NCI-H460 (cell line): ENCODE measurements around the gene TSPAN16. TPM values are rescaled to one million over a fixed set of nuclear protein-coding genes. Genes with fewer than 3 reads are reported as not detected.
"Not testable (repeated sequence)": the region's sequence is repeated elsewhere in the genome, so short reads cannot be mapped to it uniquely, and the experiment has no call there.

ENCODE experiments used
- DNase-seq: peaks from one replicate; pipeline ENCODE4 v3.0.0-alpha.2; 2016; ENCODE audit warnings: low read depth; ENCODE audit errors: extremely low read depth
- total RNA-seq: library from RNA; depleted of rRNA; stranded (reverse); fragments of >200 nt; shearing (Covaris generic); gene quantifications from 2 replicates; pipeline ENCODE4 v1.2.3, GENCODE V29; 2014

Gene TSPAN16
- total RNA-seq, 1 experiment from 2014 or later: not detected

DNA sequence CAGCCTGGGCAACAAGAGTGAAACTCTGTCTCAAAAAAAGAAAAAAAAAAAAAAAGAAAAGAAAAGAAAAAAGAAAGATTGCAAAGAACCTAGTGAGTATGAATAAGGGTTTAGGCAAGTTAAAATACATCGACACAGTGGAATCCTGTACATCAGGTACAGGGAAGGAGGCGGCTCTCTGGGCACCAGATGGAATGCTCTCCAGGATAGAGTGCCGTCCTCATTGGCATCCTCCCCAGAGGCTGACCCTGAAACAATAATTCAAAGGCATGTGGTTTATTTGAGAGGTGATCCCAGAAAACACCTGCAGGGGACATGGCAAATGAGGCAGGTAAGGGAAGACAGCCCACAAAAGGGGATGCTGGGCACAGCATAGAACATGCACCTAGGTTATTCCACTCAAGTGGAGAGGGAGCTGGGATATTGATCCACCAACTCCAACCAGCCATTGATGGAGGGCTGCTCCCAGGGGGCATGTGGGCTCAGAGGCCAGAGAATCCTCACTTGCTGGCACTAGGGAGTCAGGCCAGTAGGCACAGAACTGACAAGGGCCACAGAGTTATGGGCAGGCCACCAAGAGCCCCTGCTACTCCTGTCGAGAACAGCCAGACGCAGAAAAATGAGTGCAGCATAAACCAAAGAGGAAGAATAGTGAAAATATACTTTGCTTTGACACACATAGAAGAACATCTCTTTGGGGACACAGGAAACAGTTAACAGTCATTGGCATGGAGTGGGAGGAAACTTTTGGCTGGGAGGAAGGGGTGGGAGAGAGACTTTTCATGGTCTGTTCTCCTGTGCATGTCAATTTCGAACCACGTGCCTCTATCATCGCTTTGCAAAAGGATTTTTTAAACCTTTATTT is 4.2 kb downstream of the TSPAN16 start:
- no peak for DNase-seq

DNA sequence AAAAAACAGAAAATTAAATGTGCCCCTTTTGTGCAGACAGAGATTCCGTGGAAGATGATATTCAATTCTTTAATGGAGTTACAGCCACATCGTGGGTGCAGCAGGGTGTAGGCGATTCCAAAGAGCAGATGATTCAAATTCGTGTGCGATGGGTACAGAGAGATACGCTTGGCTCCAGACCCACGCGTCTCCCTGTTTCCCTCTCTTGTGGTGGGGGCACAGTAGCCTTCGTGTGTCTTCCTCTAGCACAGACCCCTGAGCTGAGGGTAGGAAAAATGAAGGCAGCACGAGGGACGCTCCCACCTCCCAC is 4.8 kb downstream of the TSPAN16 start:
- DNase-seq: no peak

DNA sequence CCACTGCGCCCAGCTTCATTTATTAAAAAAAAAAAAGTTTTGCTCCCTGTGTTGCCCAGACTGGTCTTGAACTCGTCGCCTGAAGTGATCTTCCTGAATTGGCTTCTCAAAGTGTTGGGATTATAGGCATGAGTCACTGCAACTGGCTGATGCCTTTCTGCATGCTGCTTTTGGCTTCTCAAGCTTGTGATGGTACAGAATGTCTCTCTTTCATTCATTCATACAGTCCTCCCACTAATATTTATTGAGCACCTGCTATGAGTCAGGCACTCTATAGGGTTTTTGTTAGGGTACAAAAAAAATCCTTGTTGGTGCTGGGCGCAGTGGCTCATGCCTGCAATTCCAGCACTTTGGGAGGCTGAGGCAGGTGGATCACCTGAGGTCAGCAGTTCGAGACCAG is 9.0 kb downstream of the TSPAN16 start:
- no peak for DNase-seq

DNA sequence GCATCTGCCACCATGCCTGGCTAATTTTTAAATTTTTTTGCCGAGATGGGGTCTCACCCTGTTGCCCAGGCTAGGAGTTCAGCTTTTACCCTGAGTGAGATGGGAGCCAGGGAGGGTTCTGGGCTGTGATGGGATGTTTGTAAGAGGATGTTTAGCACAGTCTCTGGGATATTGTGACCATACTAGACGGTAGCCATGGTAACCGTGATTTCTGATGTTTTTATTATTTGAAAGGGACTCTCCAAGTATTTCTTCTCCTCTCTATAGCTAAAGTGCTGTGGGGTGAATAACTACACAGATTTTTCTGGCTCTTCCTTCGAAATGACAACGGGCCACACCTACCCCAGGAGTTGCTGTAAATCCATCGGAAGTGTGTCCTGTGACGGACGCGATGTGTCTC is 10.4 kb downstream of the TSPAN16 start:
- DNase-seq: no peak

DNA sequence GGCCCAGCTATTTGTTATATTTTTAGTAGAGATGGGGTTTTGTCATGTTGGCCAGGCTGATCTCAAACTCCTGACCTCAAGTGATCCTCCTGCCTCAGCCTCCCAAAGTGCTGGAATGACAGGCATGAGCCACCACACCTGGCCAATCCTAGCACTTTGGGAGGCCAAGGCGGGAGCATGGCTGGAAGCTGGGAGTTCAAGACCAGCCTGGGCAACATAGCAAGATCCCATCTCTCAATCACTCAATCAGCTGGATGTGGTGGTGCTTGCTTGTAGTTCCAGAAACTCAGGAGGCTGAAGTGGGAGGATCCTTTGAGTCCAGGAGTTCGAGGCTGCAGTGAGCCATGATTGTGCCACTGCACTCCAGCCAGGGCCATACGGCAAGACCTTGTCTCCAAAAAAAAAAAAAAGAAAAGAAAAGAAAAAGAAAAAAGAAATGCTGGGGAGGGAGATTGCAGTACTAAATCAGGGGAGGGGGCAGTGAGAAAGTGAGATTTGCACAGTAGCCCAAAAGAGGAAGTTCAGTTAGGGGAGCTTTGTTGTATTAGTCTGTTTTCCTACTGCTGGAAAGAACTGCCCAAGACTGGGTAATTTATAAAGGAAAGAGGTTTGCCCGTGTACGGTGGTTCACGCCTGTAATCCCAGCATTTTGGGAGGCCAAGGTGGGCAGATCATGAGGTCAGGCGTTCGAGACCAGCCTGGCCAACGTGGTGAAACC is 24.5 kb downstream of the TSPAN16 start:
- DNase-seq: not testable (repeated sequence)

DNA sequence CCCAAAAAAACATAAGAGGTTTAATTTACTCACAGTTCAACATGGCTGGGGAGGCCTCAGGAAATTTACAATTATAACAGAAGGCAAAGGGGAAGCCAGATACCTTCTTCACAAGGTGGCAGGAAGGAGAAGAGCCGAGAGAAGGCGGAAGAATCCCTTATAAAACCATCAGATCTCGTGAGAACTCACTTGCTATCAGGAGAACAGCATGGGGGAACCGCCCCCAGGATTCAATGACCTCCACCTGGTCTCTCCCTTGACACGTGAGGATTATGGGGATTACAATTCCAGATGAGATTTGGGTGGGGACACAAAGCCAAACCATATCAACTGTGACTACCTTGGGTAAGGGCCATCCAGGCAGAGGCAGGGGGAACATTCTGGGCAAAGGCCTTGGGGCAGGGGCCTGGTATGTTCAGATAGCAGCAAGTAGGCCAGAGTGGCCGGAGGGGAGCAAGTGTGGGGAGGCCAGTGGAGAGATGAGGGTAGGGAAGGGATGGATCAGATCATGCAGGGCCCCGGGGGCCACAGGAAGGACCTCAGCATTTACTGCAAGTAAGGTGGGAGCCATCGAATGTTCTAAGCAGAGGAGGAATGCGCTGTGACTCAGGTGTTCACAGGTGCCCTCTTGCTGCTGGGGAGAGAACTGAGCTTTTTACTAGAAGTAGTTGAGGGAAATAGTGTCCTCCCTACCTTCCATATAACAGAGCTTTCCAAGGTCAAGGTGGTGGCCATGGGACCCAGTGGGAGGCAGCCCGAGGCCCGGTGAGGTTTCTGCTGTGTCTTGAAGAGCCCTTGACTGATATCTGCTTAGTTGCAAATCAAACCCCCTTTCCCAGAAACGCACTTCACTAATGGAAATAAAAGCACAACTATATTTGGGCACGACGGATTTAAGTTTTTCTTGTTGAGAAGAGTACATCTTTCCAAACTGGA is 25.5 kb downstream of the TSPAN16 start:
- no peak for DNase-seq

DNA sequence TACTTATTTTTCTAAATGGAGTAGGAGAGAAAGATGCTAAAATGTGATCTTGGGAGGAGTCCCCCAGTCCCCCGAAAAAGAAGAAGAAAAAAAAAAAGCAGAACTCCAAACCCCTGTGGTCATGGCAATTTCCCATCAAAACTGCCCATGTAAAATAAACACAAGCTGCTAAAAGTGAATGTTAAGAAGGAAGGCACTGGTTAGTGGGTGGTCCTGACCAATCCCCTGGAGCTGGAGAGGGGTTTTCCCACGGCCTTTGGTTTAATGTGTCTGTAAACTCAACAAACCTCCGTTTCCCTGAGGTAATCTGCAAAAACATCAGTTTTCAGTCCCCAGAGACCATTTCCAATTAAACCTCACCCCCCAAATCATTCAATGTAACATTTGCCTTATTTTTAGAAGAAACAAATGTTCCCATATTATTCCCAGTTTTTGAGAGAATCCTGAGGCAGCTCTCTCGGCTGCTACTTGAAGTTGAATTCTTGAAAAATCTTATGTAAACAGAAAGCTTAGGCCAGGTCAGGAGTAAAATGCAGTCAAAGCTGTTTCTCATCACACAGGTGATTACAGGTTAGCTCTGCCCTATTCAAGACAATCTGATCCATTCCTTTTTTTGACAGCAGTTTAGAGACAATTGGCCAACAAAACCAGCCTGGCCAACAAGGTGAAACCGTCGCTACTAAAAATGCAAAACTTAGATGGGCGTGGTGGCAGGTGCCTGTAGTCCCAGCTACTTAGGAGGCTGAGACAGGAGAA is 26.5 kb downstream of the TSPAN16 start:
- no peak for DNase-seq

DNA sequence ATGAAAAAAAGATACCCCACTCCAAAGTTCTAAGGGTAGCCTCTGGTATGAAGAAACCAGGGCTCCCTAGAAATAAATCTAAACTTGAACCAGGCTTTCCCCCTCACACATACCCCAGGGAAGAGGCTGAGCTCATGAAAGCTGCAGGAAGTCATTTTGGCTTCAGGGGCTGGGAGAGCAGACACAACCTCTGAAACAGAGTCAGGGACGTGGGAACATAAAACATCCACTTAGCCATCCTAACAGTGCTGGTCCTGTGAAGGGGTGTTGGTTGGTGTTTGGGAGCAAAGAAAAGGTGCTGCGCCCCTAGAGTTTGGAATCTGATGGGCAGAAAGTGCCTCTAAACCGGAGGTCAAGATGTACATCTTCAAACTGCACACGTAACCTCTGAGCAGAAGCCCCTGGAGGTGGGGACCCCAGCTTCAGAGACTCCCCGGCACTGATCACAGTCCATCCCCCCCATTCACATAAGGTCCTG is 27.7 kb downstream of the TSPAN16 start:
- DNase-seq: no peak

DNA sequence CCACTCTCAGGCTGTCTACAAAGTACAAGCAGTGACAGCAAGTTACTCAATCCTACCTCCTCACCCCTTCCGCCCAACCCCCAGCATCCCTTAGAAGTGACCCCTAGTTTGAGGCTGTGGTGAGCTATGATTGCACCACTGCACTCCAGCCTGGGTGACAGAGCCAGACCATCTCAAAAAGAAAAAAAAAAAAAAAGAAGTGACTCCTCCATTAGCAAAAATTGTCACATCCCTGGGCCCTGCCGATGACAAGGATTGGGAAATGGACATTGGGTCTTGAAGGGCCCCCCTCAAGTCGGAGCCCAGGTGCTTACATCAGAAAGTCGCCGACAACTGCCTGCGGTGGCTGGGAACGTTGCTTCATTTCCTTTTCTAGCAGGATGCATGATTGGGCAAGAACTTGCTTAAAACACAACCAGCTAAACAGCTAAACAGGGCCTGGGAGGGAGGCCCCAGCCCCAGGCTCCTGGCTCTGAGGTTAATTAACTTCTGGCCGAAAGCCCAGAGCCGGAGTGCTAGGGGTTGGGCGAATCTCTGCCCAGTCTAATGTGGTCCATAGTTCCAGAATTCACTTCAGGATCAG is 28.2 kb downstream of the TSPAN16 start:
- DNase-seq: peak; percentile 69

DNA sequence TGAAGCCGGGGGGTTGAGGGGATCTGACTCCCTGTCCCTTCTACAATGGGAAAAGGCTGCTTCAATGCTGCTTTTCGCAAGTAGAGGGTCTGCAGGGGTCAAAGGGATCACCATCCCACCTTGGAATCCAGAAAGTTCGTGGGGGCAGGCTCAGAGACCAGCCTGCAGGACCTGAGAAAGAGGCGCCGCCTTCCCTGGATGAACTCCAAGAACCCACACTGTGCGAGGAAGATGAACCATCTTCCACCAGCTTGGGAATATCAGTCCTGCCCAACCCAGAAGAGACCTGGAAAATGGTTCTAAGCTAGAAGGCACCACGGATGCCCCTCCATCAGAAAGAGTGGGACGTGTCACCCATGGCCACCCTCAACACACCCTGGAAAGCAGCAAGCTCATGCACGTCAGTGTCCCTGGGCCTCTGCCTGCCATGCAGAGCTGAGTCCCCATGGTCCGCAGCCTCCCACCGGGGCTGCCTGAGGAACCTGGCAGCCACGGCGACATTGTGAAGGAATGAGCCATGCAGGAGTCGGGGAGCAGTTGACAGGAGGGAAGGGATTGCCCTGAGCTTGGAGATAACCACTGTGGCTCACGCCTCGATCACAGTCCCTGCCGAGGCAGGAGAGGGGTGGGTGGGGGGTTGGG is 28.9 kb downstream of the TSPAN16 start:
- DNase-seq: no peak

DNA sequence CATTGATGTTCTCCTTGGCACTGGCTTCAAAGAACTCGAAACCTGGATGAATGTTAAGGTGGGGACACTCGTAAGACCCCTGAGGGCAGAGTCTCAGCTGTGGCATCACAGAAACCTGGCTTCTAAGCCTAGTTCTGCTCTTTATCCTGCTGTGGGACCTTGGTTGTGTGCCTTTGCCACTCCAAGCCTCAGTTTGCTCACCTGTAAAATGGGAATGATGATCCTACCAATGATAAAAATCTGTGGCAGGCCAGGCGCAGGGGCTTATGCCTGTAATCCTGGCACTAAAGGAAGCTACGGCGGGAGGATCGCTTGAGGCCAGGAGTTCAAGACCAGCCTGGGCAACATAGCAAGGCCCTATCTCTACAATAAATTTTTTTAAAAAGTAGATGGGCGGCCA is 29.6 kb downstream of the TSPAN16 start:
- DNase-seq: no peak

DNA sequence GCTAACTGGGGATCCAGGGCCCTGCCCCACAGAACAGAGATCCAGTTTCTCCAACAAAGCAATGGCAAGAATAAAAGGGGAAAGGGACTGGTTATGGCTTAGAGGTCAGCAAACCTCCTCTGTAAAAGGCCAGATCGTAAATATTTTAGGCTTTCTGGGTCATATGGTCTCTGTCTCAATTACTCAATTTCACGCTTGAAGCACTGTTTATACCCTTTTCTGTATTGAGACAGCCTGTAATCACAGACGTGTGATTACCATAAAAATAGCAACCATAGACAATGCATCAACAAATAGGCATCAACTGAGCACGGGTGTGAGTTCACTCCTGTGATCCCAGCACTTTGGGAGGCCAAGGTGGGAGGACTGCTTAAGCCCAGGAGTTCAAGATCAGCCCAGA is 34.2 kb downstream of the TSPAN16 start:
- no peak for DNase-seq

DNA sequence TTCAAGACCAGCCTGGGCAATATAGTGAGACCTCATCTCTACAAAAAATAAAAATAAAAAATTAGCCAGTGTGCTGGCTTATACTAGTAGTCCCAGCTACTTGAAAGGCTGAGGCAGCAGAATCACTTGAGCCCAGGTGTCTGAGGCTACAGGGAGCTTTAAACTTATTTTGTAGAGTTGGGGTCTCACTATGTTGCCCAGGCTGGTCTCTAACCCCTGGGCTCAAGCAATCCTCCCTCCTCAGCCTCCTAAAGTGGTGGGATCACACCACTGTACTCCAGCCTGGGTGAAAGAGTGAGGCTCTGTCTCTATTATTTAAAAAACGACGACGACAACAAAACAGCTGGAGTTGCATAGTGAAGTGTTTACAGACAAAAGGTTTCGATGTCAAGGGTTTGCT is 35.5 kb downstream of the TSPAN16 start:
- no peak for DNase-seq

DNA sequence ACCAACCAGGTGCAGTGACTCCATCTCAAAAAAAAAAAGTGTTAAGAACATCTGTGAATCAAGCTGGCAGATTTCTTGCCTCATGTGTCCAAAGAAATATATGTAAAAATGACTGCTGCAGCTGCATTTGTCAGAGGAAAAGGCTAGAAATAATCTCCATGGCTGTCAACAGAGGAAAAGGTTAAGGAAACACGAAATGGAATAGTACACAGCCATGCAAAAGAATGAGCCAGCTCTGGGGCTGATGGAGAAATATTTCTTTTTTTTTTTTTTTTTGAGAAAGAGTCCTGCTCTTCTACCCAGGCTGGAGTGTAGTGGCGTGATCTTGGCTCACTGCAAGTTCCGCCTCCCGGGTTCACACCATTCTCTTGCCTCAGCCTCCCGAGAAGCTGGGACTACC is 36.9 kb downstream of the TSPAN16 start:
- DNase-seq: no peak

DNA sequence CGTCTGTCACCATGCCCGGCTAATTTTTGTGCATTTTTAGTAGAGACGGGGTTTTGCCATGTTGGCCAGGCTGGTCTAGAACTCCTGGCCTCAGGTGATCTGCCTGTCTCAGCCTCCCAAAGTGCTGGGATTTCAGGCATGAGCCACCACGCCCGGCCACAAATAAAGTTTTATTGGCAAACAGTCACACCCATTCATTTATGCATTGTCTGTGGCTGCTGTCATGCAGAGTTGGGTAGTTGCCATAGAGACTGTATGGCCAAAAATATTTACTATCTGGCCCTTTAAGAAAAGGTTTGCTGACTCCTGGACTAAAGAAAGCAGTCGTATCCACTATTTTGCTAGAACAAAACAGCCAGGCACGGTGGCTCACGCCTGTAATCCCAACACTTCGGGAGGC is 37.9 kb downstream of the TSPAN16 start:
- not testable (repeated sequence) for DNase-seq

DNA sequence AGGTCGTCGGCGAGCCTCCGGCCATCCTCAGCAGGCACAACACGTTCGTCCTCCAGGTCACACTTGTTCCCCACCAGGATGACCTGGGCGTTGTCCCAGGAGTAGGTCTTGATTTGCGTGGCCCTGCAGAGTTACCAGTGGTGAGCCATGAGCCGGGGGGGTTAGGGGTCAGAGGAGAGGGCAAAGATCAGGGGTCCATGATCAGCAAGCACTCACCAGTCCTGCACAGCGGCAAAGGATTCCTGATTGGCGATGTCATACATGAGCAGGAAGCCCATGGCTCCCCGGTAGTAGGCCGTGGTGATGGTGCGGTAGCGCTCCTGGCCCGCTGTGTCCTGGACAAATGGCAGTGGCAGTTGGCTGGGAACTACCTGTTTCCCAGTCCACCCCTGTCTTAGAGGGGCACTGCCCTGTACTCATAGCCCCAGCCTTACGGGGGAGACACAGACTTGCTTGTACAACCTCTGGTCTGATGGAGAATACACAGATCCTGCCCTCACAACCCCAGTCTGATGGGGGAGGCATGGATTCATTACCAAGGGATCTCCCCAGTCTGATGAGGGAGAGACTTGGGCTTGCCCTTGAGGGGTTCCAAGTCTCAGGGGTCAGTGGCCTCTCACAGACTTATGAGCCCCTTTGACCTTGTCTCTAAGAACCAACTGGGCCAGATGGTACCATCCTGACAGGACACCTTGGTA is 39.6 kb downstream of the TSPAN16 start:
- no peak for DNase-seq

DNA sequence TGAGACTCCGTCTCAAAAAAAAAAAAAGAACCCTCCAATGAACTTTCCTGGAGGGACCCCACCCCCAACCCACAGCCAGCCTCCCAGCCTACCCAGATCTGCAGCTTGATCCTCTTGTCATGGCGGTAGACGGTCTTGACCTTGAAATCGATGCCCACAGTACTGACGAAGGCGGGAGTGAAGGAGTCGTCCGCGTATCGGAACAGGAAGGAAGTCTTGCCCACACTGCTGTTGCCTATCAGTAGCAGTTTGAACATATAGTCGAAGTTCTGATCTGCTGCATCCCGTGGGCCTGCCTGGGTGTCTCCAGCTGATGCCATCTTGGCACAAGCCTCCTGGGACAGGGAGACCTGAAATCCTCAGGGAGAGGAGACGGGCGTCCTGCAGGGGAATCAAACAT is 41.1 kb downstream of the TSPAN16 start:
- no peak for DNase-seq

DNA sequence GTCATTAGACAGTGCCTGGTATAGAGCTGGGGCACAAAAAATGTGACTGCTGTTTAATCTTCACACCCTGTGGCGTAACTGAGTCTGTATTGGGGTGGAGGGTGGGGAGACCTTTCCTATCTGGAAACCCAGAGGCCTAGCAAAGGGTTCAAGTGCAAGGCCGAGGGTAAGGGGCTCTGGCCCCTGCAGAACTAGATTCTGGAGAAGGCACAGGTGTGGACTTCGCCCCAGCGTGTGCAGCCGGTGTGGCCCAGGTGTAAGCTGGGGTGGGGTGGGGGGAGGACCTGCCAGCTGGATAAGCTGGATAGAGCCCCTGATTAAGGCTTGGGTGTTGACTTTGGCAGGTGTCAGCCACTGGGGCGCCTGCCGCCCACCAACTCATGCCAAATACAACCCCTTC is 42.2 kb downstream of the TSPAN16 start:
- DNase-seq: no peak
